Duodenal mucosa (tissue), 2 donors: ENCODE measurements around the gene ANKRD30A.
"Not testable (repeated sequence)": the region's sequence is repeated elsewhere in the genome, so short reads cannot be mapped to it uniquely, and the experiment has no call there.

Experiments used
- H3K27ac ChIP-seq: one replicate; pipeline ENCODE4 v1.7.0; 2013; ENCODE audit warnings: low read depth, low read length
- H3K27me3 ChIP-seq, 2 donors: one replicate each; pipeline ENCODE4 v1.7.0; 2013; ENCODE audit warnings: low read length in 2 of 2, control low read depth in 1 of 2; ENCODE audit not compliant: insufficient read depth in 2 of 2, control insufficient read depth in 1 of 2
- H3K36me3 ChIP-seq, 2 donors: one replicate each; pipeline ENCODE4 v1.7.0; 2013; ENCODE audit warnings: low read length in 2 of 2, control low read depth in 1 of 2; ENCODE audit not compliant: insufficient read depth in 2 of 2, control insufficient read depth in 1 of 2
- H3K4me1 ChIP-seq, 2 donors: one replicate each; pipeline ENCODE4 v1.7.0; 2013; ENCODE audit warnings: low read length in 2 of 2, control low read depth in 1 of 2; ENCODE audit not compliant: insufficient read depth in 2 of 2, control insufficient read depth in 1 of 2
- H3K4me3 ChIP-seq, 2 donors: one replicate each; pipeline ENCODE4 v1.7.0; 2013; ENCODE audit warnings: low read length in 2 of 2, low read depth in 1 of 2
- H3K9ac ChIP-seq, 2 donors: one replicate each; pipeline ENCODE4 v1.7.0; 2013; ENCODE audit warnings: low read length in 2 of 2, low read depth in 1 of 2
- H3K9me3 ChIP-seq, 2 donors: one replicate each; pipeline ENCODE4 v1.7.0; 2013; ENCODE audit warnings: low read length in 2 of 2, control low read depth in 1 of 2; ENCODE audit not compliant: control insufficient read depth in 1 of 2

ANKRD30A gene

DNA sequence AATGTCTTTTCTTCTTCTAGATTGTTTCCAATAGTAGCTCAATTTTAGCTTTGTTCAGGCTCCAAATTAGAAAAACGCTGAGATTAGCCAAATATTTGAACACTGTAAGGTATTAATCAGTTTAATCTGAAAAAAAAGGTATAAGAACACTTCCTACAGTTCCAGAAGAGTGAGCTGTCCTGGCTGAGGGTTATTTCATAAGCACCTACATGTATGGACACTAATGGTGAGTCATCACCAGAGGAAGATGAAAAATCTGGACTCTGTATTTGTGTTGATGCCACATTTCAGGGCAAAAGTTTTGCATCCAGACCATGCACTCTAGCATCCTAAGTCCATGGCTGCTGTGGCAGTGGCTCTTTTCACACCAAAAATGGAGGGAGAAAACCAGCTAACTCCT lies 189.5 kb downstream of the ANKRD30A start:
- Histone ChIP-seq H3K4me1 (no peaks in the 10 kb centered on the region), H3K9me3 (peaks cover 3 to 7% of the 10 kb centered on the region in 2 donors), H3K27ac (no peak overlapping the region), H3K36me3 (no peaks in the 10 kb centered on the region), H3K9ac (no peak overlapping the region), H3K4me3 (no peak overlapping the region), H3K27me3 (no peaks in the 10 kb centered on the region)

DNA sequence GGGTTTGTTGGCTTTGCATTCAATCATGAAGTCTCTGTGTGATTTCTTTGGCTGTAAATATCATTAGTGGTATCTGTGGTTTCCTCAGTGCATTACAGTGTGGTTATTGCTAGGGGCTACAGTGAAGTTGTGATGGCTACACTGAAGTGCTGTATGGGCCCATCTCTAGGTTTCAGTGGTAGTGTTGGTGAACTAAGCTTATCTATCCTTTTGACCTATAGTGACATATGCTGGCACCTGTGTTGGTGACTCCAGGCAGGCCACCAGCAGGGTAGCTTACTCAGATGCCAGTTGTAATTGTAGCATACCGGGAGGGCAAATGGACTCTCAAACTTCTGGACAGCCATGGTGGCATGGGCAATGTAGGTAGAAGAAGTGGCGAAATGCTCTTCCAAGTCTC lies 219.0 kb downstream of the ANKRD30A start:
- Histone ChIP-seq H3K9me3 (peaks cover 0 to 8% of the 10 kb centered on the region in 2 donors), H3K36me3 (no peaks in the 10 kb centered on the region), H3K4me3 (no peak overlapping the region), H3K4me1 (no peaks in the 10 kb centered on the region), H3K27ac (no peak overlapping the region), H3K27me3 (no peaks in the 10 kb centered on the region), H3K9ac (no peak overlapping the region)

DNA sequence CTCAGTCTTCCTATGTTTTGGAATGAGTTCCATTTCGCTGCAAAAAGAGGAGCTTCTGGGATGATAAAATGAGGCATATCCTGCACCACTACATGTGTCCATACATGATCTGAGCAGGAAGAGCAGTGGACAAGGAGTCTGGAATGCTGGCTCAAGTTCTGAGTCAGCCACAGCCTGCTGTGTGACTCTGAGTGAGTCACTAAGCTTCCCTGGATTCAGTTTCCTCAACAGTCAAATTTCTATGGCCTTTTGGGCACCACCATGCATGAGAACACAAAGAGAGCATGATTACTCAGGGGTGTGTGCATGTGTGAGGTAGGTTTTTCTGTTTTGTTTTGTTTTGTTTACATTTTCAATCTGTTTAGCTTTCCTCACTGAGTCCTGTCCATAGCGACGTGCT lies 254.6 kb downstream of the ANKRD30A start:
- Histone ChIP-seq H3K4me3 (no peak overlapping the region), H3K4me1 (no peaks in the 10 kb centered on the region), H3K27ac (no peak overlapping the region), H3K36me3 (no peaks in the 10 kb centered on the region), H3K9ac (no peak overlapping the region), H3K27me3 (no peaks in the 10 kb centered on the region), H3K9me3 (peaks cover 12 to 13% of the 10 kb centered on the region in 2 donors)

DNA sequence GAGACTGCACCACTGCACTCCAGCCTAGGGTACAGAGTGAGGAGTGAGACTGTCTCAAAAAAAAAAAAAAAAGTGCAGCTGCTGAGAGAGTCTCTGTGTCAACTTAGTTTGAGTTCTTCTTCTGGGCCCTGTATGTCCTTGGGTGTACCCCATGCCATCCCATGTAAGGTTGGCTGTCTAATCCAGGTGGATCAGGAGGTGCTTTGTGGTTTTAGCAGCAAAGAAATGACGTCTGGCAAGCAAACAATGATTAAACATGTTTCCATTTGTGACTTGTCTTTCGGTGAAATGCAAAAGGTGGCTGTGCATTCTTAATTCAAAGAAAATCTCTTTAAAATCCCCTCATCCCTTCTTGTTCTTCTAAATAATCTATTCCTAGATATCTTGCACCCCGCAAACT lies 255.9 kb downstream of the ANKRD30A start:
- H3K27me3 ChIP-seq = no peaks in the 10 kb centered on the region
- peaks cover 12 to 14% of the 10 kb centered on the region in 2 donors for H3K9me3 ChIP-seq
- H3K9ac ChIP-seq = no peak overlapping the region
- no peak overlapping the region for H3K4me3 ChIP-seq
- H3K4me1 ChIP-seq = no peaks in the 10 kb centered on the region
- no peak overlapping the region for H3K27ac ChIP-seq
- H3K36me3 ChIP-seq = no peaks in the 10 kb centered on the region

DNA sequence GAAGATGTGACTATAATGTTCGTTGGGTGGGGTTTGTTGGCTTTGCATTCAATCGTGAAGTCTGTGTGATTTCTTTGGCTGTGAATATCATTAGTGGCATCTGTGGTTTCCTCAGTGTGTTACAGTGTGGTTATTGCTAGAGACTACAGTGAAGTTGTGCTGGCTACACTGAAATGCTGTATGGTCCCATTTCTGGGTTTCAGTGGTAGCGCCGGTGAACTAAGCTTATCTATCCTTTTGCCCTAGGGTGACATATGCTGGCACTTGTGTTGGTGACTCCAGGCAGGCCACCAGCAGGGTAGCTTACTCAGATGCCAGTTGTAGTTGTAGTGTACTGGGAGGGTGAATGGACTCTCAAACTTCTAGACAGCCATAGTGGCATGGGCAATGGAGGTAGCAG lies 259.5 kb downstream of the ANKRD30A start:
- no peak overlapping the region for H3K9ac ChIP-seq
- H3K4me1 ChIP-seq = no peaks in the 10 kb centered on the region
- H3K27ac ChIP-seq = no peak overlapping the region
- H3K27me3 ChIP-seq = no peaks in the 10 kb centered on the region
- H3K4me3 ChIP-seq = no peak overlapping the region
- H3K9me3 ChIP-seq = peaks cover 8 to 13% of the 10 kb centered on the region in 2 donors
- H3K36me3 ChIP-seq = no peaks in the 10 kb centered on the region

DNA sequence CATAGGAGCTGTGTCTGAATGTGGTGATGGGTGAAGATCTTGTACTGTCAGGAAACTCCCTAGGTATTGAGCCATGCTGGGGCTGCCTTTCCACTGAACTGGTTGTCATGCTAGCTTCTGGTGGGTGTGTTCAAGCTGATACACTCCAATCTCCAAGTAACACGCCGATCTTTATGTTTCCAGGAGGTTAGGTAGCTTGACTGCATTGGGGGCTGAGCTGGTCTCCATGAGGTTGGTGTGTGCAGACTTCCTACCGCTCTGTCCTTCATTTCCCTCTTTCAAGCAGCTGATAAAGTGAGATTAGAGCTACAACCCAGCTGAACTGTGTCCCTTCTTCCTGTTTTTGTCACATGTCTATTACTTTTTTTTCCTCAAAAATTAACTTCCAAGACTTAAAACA lies 265.5 kb downstream of the ANKRD30A start:
- Histone ChIP-seq H3K4me3 (no peak overlapping the region), H3K4me1 (no peaks in the 10 kb centered on the region), H3K27ac (no peak overlapping the region), H3K9me3 (peaks cover 4 to 6% of the 10 kb centered on the region in 2 donors), H3K36me3 (no peaks in the 10 kb centered on the region), H3K9ac (no peak overlapping the region), H3K27me3 (no peaks in the 10 kb centered on the region)

DNA sequence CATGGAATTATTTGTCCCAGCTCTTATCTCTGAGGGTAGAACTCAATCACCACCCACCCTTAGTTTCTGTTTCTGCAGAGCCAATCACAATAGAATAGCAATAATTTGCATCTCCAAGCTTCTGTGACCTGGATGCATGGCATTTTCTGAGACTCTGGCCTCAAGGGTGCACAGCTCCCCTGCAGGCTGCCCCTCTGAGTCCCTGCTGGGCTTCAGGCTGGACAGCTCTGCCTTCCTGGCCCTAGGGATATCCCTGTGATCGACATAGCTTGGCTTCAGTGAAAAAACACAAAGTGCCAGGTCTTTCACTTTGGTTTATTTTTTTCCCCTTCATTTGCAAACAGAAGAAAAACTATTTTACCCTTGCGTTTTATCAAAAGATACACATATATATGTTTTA lies 275.4 kb downstream of the ANKRD30A start:
- H3K4me3 ChIP-seq, H3K36me3 ChIP-seq, H3K27me3 ChIP-seq, H3K27ac ChIP-seq, H3K4me1 ChIP-seq, H3K9ac ChIP-seq: not testable (repeated sequence)
- H3K9me3 ChIP-seq = peaks cover 2 to 10% of the 10 kb centered on the region in 2 donors

DNA sequence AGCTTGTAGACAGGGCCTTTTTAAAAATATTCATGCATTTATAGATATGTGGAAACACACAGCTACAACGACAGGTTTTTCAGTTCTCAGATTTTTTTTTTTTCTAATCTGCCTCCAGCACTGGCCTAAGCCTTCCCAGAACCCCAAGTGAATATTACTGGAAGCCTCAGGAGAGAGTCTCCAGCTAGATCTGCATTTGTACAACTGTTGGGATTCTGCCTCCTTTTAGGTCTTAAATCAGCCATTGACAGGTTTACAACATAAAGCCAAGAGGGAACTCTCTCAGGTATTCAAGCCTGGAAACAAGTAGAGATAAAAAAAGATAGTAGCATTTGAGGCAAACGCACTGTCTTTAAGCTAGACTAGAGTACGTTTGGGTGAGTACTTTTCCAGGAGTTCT lies 275.8 kb downstream of the ANKRD30A start:
- no peaks in the 10 kb centered on the region for H3K36me3 ChIP-seq
- H3K9ac ChIP-seq = no peak overlapping the region
- no peak overlapping the region for H3K4me3 ChIP-seq
- no peaks in the 10 kb centered on the region for H3K27me3 ChIP-seq
- H3K4me1 ChIP-seq = no peaks in the 10 kb centered on the region
- H3K27ac ChIP-seq = no peak overlapping the region
- H3K9me3 ChIP-seq = peaks cover 2 to 10% of the 10 kb centered on the region in 2 donors

DNA sequence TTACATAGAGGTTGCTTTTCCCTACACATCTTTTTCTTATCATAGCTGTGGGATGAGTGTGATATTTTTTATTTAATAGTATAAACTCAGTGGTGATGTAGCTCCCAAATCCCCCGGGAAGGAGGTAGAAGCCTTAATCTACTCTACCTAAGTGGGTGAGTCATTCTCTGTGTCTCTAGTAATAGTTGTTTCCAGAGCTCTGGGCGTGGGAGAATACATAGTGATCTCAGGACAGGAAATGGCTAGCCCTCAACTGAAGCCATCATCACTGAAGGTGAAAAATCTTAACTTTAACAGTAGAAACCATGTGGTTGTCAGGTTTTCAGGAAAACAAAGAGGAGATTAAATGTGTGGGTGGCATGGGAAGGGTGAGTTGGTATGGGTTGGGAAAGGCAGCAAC lies 278.4 kb downstream of the ANKRD30A start:
- no peak overlapping the region for H3K4me3 ChIP-seq
- H3K27me3 ChIP-seq = no peaks in the 10 kb centered on the region
- H3K9ac ChIP-seq = no peak overlapping the region
- H3K36me3 ChIP-seq = no peaks in the 10 kb centered on the region
- peaks cover 2 to 6% of the 10 kb centered on the region in 2 donors for H3K9me3 ChIP-seq
- no peak overlapping the region for H3K27ac ChIP-seq
- no peaks in the 10 kb centered on the region for H3K4me1 ChIP-seq
